Ectodermal cell (in vitro differentiated cells): ENCODE measurements around the gene PRPF18.

Experiments used
- H3K27ac ChIP-seq: 2 replicates; pipeline ENCODE4 v1.7.0; 2013; ENCODE audit warnings: mild to moderate bottlenecking, low read depth, low read length; ENCODE audit not compliant: insufficient read depth, poor library complexity, severe bottlenecking
- H3K27me3 ChIP-seq: 2 replicates; pipeline ENCODE4 v1.7.0; 2013; ENCODE audit warnings: mild to moderate bottlenecking, low read length; ENCODE audit not compliant: insufficient read depth, control insufficient read depth, poor library complexity, severe bottlenecking
- H3K36me3 ChIP-seq: one replicate; pipeline ENCODE4 v1.7.0; 2013; ENCODE audit warnings: low read length; ENCODE audit not compliant: control insufficient read depth, insufficient read depth
- H3K4me1 ChIP-seq: one replicate; pipeline ENCODE4 v1.7.0; 2013; ENCODE audit warnings: low read length; ENCODE audit not compliant: control insufficient read depth, insufficient read depth
- H3K4me3 ChIP-seq: 2 replicates; pipeline ENCODE4 v1.7.0; 2013; ENCODE audit warnings: low read depth, low read length, control low read depth; ENCODE audit not compliant: insufficient read depth
- H3K9me3 ChIP-seq: 2 replicates; pipeline ENCODE4 v1.7.0; 2013; ENCODE audit warnings: mild to moderate bottlenecking, low read length, moderate library complexity; ENCODE audit not compliant: control insufficient read depth
- WGBS, 2 experiments: methylation state at CpG; one replicate each; pipeline ENCODE4 v1.1.7; 2013; ENCODE audit warnings: missing lambda C conversion rate in 2 of 2; 5-methylcytosine and 5-hydroxymethylcytosine counted together

Gene PRPF18

GRCh38 chr10:13597909-13598308 lies 11.1 kb downstream of the PRPF18 start:
- Histone ChIP-seq H3K9me3 (no peaks in the 10 kb centered on the region), H3K27ac (no peak overlapping the region), H3K4me3 (no peak overlapping the region), H3K36me3 (no peaks in the 10 kb centered on the region), H3K4me1 (no peaks in the 10 kb centered on the region), H3K27me3 (no peaks in the 10 kb centered on the region)
- 83 to 97% methylated on average over 1 to 4 of the region's 5 CpGs for WGBS, 2 experiments

- no peaks in the 10 kb centered on the region for H3K27me3 ChIP-seq
- H3K4me1 ChIP-seq: no peaks in the 10 kb centered on the region
- WGBS, 2 experiments: 93 to 100% methylated on average over 1 to 2 of the region's 2 CpGs
- H3K4me3 ChIP-seq: no peak overlapping the region
- H3K27ac ChIP-seq: no peak overlapping the region
- no peaks in the 10 kb centered on the region for H3K9me3 ChIP-seq
- H3K36me3 ChIP-seq: peaks cover 7% of the 10 kb centered on the region
Measured at GRCh38 chr10:13604357-13605040, 17.7 kb downstream of the PRPF18 start.

GRCh38 chr10:13608246-13608853 lies 21.6 kb downstream of the PRPF18 start:
- WGBS, 2 experiments: 88 to 93% methylated on average over 8 of the region's 8 CpGs
- H3K36me3 ChIP-seq: peaks cover 10% of the 10 kb centered on the region
- no peaks in the 10 kb centered on the region for H3K9me3 ChIP-seq
- H3K27me3 ChIP-seq: no peaks in the 10 kb centered on the region
- no peak overlapping the region for H3K4me3 ChIP-seq
- no peaks in the 10 kb centered on the region for H3K4me1 ChIP-seq
- no peak overlapping the region for H3K27ac ChIP-seq

GRCh38 chr10:13612654-13613373 lies 26.0 kb downstream of the PRPF18 start:
- no peak overlapping the region for H3K27ac ChIP-seq
- H3K4me3 ChIP-seq: no peak overlapping the region
- H3K9me3 ChIP-seq: no peaks in the 10 kb centered on the region
- 95 to 98% methylated on average over 2 to 3 of the region's 3 CpGs for WGBS, 2 experiments
- H3K4me1 ChIP-seq: peaks cover 21% of the 10 kb centered on the region
- H3K36me3 ChIP-seq: peaks cover 10% of the 10 kb centered on the region
- H3K27me3 ChIP-seq: no peaks in the 10 kb centered on the region

- no peak overlapping the region for H3K27ac ChIP-seq
- H3K4me3 ChIP-seq: no peak overlapping the region
- H3K9me3 ChIP-seq: no peaks in the 10 kb centered on the region
- peaks cover 10% of the 10 kb centered on the region for H3K36me3 ChIP-seq
- WGBS, 2 experiments: 69 to 74% methylated on average over 2 to 4 of the region's 5 CpGs
- peaks cover 21% of the 10 kb centered on the region for H3K4me1 ChIP-seq
- no peaks in the 10 kb centered on the region for H3K27me3 ChIP-seq
Measured at GRCh38 chr10:13613519-13613918, 26.8 kb downstream of the PRPF18 start.

- H3K36me3 ChIP-seq: peaks cover 3% of the 10 kb centered on the region
Measured at GRCh38 chr10:13614530-13615332, 28.0 kb downstream of the PRPF18 start.

GRCh38 chr10:13615650-13616300 lies 29.0 kb downstream of the PRPF18 start:
- no peaks in the 10 kb centered on the region for H3K36me3 ChIP-seq
- no peaks in the 10 kb centered on the region for H3K9me3 ChIP-seq
- H3K4me1 ChIP-seq: peaks cover 21% of the 10 kb centered on the region
- H3K27ac ChIP-seq: no peak overlapping the region
- no peaks in the 10 kb centered on the region for H3K27me3 ChIP-seq
- no peak overlapping the region for H3K4me3 ChIP-seq
- WGBS, 2 experiments: 31 to 35% methylated on average over 7 of the region's 7 CpGs

More at GRCh38 chr10:13614530-13615332, 28.0 kb downstream of the PRPF18 start:
- H3K4me3 ChIP-seq: no peak overlapping the region
- H3K4me1 ChIP-seq: peaks cover 21% of the 10 kb centered on the region
- peak overlapping the region; percentile 44 for H3K27ac ChIP-seq
- no peaks in the 10 kb centered on the region for H3K9me3 ChIP-seq
- no peaks in the 10 kb centered on the region for H3K27me3 ChIP-seq
- WGBS, 2 experiments: 69 to 82% methylated on average over 8 of the region's 8 CpGs

GRCh38 chr10:13617116-13617515 lies 30.4 kb downstream of the PRPF18 start:
- Histone ChIP-seq H3K36me3 (no peaks in the 10 kb centered on the region), H3K9me3 (no peaks in the 10 kb centered on the region), H3K4me1 (peaks cover 21% of the 10 kb centered on the region), H3K27ac (no peak overlapping the region), H3K27me3 (no peaks in the 10 kb centered on the region), H3K4me3 (no peak overlapping the region)
- WGBS, 2 experiments: 96 to 100% methylated on average over 4 of the region's 4 CpGs

GRCh38 chr10:13621931-13622330 lies 35.2 kb downstream of the PRPF18 start:
- H3K36me3 ChIP-seq: no peaks in the 10 kb centered on the region
- H3K4me3 ChIP-seq: no peak overlapping the region
- H3K9me3 ChIP-seq: no peaks in the 10 kb centered on the region
- H3K27ac ChIP-seq: no peak overlapping the region
- WGBS, 2 experiments: 100% methylated on average over 1 to 2 of the region's 2 CpGs
- H3K4me1 ChIP-seq: no peaks in the 10 kb centered on the region
- H3K27me3 ChIP-seq: no peaks in the 10 kb centered on the region
